ENCODE results near the gene SLC35F4. TPM values are rescaled to one million over a fixed set of nuclear protein-coding genes. Genes with fewer than 3 reads are reported as not detected.

SLC35F4 gene
- total RNA-seq, 1 experiment from 2014 or later = not detected

GRCh38 chr14:57549016-57549564 lies 316.8 kb downstream of the SLC35F4 start:
- no peaks in the 10 kb centered on the region for H3K9me2 ChIP-seq (ENCODE audit: insufficient read depth)
- TF ChIP-seq SP1 (IDR thresholded peaks at IDR 0.05; ENCODE audit: low read depth) (no peak), EZH2 (IDR thresholded peaks at IDR 0.05) (no peak), SRF (IDR thresholded peaks at IDR 0.05; ENCODE audit: low read depth) (no peak), TCF7L2 (IDR thresholded peaks at IDR 0.05; ENCODE audit: borderline replicate concordance, extremely low read depth, insufficient read depth, insufficient read length) (no peak), CEBPB (IDR thresholded peaks at IDR 0.05; ENCODE audit: low read depth) (no peak), YY1 (IDR thresholded peaks at IDR 0.05; ENCODE audit: extremely low read depth, insufficient replicate concordance, low read depth, low read length) (no peak), POLR2AphosphoS5 (IDR thresholded peaks at IDR 0.05; ENCODE audit: low read depth, low read length) (no peak), FOSL1 (IDR thresholded peaks at IDR 0.05; ENCODE audit: low read depth) (no peak), MAX (IDR thresholded peaks at IDR 0.05) (no peak), SIN3A (IDR thresholded peaks at IDR 0.05; ENCODE audit: low read depth) (no peak), EZH2phosphoT487 (IDR thresholded peaks at IDR 0.05; ENCODE audit: borderline replicate concordance) (no peak), RAD21 (IDR thresholded peaks at IDR 0.05; ENCODE audit: low read depth) (no peak)
- TF ChIP-seq, protein P1, sequence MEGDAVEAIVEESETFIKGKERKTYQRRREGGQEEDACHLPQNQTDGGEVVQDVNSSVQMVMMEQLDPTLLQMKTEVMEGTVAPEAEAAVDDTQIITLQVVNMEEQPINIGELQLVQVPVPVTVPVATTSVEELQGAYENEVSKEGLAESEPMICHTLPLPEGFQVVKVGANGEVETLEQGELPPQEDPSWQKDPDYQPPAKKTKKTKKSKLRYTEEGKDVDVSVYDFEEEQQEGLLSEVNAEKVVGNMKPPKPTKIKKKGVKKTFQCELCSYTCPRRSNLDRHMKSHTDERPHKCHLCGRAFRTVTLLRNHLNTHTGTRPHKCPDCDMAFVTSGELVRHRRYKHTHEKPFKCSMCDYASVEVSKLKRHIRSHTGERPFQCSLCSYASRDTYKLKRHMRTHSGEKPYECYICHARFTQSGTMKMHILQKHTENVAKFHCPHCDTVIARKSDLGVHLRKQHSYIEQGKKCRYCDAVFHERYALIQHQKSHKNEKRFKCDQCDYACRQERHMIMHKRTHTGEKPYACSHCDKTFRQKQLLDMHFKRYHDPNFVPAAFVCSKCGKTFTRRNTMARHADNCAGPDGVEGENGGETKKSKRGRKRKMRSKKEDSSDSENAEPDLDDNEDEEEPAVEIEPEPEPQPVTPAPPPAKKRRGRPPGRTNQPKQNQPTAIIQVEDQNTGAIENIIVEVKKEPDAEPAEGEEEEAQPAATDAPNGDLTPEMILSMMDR (IDR thresholded peaks at IDR 0.05 in 2 of 3, conservative IDR thresholded peaks at IDR 0.05 in 1 of 3; ENCODE audit: borderline replicate concordance in 1 of 3, insufficient read depth in 1 of 3, low read depth in 2 of 3, low read length in 2 of 3) = no peak
- TF ChIP-seq, protein P2, sequence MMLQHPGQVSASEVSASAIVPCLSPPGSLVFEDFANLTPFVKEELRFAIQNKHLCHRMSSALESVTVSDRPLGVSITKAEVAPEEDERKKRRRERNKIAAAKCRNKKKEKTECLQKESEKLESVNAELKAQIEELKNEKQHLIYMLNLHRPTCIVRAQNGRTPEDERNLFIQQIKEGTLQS (IDR thresholded peaks at IDR 0.05) = no peak
- H4K20me1 ChIP-seq (ENCODE audit: insufficient read depth) = no peaks in the 10 kb centered on the region
- BruUV-seq (replicated peaks) = no TSS peak
- CTCF ChIA-PET = no interaction called here
- ATAC-seq (no peak), DNase-seq (ENCODE audit: low read depth, low spot score) (no peak)
- H3K4me1 ChIP-seq (ENCODE audit: control insufficient read depth in 1 of 2, insufficient read depth in 2 of 2, low read length in 2 of 2) = no peaks in the 10 kb centered on the region
- POLR2A ChIA-PET = no interaction called here
- no peaks in the 10 kb centered on the region; a peak in 1 of 4 replicates for H3K9me3 ChIP-seq (ENCODE audit: control insufficient read depth in 1 of 2, insufficient read depth in 1 of 2, low read depth in 1 of 2, low read length in 2 of 2)
- H3K4me3 ChIP-seq (replicated peaks in 1 of 2; ENCODE audit: low read depth in 1 of 2, low read length in 2 of 2) = no peak overlapping the region
- no peaks in the 10 kb centered on the region for H3K79me2 ChIP-seq (ENCODE audit: insufficient read depth, low read length)
- H3K27me3 ChIP-seq (ENCODE audit: insufficient read depth, low read length) = peaks cover 31% of the 10 kb centered on the region
- H3K36me3 ChIP-seq (ENCODE audit: control insufficient read depth in 1 of 2, insufficient read depth in 2 of 2, low read length in 2 of 2) = no peaks in the 10 kb centered on the region
- H3K9ac ChIP-seq (ENCODE audit: low read length) = no peak overlapping the region
- no peak overlapping the region for H3K27ac ChIP-seq (ENCODE audit: low read depth, low read length)
- RAD21 ChIA-PET (ENCODE audit: low non-redundant PET in 1 of 2, low total read pairs in 2 of 2, uncharacterized antibody in 2 of 2, unreplicated experiment in 2 of 2) = no interaction called here
- no peak overlapping the region for H3K4me2 ChIP-seq (ENCODE audit: low read length)
- intact Hi-C loops (cut with micrococcal nuclease) = no loop called here
- H2AFZ ChIP-seq (ENCODE audit: low read depth, low read length, poor library complexity, severe bottlenecking) = no peak overlapping the region
